NCI-H146 treated with DMSO at 0.1 percent for 48 hours (cell line): ENCODE data around the gene PIGN.

Experiments used
- DNase-seq: peaks from one replicate; lab custom pipeline; 2025; ENCODE audit not compliant: unreplicated experiment; lab: John Stamatoyannopoulos, UW

Gene PIGN, protein sequence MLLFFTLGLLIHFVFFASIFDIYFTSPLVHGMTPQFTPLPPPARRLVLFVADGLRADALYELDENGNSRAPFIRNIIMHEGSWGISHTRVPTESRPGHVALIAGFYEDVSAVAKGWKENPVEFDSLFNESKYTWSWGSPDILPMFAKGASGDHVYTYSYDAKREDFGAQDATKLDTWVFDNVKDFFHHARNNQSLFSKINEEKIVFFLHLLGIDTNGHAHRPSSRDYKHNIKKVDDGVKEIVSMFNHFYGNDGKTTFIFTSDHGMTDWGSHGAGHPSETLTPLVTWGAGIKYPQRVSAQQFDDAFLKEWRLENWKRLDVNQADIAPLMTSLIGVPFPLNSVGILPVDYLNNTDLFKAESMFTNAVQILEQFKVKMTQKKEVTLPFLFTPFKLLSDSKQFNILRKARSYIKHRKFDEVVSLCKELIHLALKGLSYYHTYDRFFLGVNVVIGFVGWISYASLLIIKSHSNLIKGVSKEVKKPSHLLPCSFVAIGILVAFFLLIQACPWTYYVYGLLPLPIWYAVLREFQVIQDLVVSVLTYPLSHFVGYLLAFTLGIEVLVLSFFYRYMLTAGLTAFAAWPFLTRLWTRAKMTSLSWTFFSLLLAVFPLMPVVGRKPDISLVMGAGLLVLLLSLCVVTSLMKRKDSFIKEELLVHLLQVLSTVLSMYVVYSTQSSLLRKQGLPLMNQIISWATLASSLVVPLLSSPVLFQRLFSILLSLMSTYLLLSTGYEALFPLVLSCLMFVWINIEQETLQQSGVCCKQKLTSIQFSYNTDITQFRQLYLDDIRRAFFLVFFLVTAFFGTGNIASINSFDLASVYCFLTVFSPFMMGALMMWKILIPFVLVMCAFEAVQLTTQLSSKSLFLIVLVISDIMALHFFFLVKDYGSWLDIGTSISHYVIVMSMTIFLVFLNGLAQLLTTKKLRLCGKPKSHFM

GRCh38 chr18:62186774-62187542 lies at the start of gene PIGN, which contains the start of gene RELCH:
PIGN (minus strand) TSS chr18:62187056; CDS start chr18:62161353, 25,703 bp downstream.
RELCH (plus strand) TSS chr18:62187255; CDS start chr18:62187506, 251 bp downstream.
- peak; percentile 100 for DNase-seq

- DNase-seq, result no peak
Observed at GRCh38 chr18:62236252-62236651, 49.4 kb upstream of the PIGN start.

- no peak for DNase-seq
Observed at GRCh38 chr18:62226047-62226446, 39.2 kb upstream of the PIGN start.

DNA sequence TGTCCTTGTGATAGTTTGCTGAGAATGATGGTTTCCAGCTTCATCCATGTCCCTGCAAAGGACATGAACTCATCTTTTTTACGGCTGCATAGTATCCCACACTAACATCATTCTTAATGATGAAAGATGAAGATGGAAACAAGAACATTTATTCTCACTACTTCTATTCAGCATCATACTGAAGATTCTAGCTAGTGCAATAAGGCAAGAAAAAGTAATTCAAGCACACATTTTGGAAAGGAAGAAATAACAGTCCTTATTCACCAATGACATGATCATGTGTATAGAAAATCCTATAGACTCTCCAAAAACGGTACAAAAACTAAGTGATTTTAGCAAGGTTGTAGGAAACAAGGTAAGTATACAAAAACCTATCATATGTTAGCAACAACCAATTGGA lies 37.4 kb upstream of the PIGN start:
- DNase-seq, result no peak

GRCh38 chr18:62214790-62215189 lies 27.9 kb upstream of the PIGN start:
- DNase-seq, result no peak

DNA sequence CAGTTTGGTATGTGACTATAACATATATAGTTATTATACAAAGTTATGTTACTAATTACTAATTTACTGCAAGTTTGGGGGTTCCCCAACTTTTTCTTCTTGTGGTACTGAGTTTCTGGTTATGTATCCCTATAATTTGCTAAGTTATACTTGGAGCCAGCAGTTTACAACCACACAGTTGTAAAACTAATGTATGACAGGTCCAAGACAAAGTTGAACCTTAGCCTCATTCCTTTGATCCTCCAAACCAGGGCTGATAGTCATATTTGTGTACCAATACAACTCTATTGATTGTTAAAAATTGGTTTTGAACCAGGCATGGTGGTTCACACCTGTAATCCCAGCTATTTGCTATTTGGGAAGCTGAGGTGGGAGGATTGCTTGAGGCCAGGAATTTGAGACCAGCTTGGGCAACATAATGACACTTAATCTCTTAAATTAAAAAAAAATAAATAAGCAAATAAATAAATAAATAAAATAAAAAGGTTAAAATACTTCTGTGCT lies 24.5 kb upstream of the PIGN start:
- no peak for DNase-seq

DNA sequence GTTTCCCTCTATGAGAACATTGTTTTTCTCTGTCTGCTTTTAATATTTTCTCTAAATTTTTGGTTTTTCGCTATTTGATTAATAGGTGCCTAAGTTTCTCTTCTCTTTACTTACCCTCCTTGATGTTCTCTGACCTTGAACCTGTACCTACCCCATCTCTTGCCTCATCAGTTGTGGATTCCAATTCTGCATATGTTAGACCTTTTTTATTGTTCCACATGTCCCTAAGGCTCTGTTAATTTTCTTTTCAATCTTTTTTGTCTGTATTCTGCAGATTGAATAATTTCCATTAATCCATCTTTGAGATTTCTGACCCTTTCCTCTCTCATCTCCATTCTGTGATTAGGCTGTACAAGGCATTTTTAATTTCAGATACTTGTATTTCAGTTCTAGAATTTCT lies 23.3 kb upstream of the PIGN start:
- no peak for DNase-seq

DNA sequence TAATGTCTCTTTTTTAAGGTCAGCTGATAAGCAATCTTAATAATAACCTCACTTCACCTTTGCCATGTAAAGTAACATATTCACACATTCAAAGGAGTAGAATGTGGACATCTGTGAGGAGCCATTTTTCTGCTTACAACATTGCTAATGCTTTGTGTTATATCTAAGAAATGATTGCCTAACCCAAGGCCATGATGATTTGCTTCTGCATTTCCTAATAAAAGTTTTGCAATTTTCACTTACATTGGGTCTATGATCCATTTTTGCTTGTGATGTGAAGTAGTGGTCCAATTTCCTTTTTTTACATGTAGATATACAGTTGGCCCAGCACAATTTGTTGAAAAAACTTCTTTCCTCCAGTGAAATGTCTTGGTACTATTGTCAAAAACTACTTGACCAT lies 22.2 kb upstream of the PIGN start:
- no peak for DNase-seq

GRCh38 chr18:62206593-62206992 lies 19.7 kb upstream of the PIGN start:
- DNase-seq, result no peak

- DNase-seq, result no peak
Observed at GRCh38 chr18:62205824-62206223, 19.0 kb upstream of the PIGN start.

GRCh38 chr18:62201870-62202269 lies 15.0 kb upstream of the PIGN start:
- no peak for DNase-seq

DNA sequence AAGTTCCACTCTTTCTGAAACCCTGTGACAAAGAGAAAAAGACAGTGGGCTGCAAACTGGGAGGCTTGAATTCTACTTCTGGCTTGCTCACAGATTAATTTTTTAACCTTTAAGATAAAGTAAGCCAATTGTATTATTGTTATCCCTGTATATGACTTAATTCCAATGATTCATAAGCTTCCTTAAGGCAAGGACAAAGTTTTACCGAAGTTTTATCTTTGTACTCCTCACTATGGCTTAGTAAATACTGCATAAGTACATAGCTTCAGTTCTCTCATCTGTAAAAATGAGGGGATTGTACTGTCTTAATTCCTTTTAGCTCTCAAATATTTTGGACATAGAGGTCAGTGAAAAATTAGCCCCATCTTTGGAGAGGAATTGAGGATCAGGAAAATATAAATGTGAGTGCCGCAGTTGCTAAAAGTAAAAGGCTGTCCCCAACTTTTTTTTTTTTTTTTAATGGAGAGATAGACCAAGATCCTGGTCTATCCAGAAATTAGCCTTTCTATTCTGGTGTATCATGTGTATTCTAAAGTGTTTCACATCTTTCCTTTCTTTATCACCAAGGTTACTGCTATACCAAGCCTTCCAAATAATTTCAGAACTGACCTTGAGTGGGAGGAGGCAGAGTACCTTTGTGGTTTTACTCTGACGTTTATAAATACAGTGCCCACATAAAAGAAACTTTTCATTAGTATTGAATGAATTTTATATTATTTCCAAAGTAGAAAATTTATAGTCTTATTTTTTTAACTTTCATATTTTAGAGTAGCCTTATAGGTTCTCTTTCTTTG lies 13.5 kb upstream of the PIGN start:
- DNase-seq, result no peak

DNA sequence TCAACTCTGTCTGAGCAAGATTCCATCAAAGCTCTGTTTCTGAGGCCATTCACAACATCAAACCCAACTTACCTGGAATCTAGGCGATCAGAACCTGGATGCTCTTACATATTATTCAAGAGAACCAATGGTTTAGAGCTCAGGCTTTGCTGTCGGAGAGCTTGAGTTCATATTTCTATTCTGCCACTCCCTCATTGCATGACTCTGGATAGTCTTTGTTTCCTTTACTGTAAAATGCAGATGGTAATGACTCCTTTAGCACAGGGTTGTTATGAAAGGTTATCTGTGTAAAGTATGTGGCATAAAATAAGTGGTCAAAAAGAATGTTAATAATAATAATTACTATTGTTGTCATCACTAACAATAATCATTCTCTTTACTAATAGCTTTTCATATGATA lies 12.8 kb upstream of the PIGN start:
- no peak for DNase-seq

GRCh38 chr18:62198259-62198658 lies 11.4 kb upstream of the PIGN start:
- DNase-seq, result no peak

DNA sequence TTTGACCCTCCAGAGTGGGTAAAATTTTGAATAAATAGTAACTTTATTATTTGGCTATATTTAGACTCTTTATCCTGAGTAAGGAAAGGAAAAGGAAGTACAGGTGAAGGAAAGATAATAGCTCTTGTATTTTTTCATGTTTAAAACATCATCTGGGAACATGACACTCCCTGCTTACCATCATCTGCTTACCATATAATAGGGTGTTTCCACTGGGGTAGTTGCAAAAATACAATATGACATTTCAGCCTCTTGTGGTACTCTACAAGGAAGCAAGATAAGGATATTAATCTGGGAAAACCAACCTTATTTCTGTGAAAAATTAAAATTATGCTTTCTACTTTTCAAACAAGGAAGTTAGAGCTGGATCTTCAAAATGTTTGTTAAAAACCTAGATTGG lies 10.1 kb upstream of the PIGN start:
- no peak for DNase-seq

GRCh38 chr18:62196079-62196478 lies 9.2 kb upstream of the PIGN start:
- no peak for DNase-seq

GRCh38 chr18:62189208-62189607 lies 2.4 kb upstream of the PIGN start:
- DNase-seq, result no peak

DNA sequence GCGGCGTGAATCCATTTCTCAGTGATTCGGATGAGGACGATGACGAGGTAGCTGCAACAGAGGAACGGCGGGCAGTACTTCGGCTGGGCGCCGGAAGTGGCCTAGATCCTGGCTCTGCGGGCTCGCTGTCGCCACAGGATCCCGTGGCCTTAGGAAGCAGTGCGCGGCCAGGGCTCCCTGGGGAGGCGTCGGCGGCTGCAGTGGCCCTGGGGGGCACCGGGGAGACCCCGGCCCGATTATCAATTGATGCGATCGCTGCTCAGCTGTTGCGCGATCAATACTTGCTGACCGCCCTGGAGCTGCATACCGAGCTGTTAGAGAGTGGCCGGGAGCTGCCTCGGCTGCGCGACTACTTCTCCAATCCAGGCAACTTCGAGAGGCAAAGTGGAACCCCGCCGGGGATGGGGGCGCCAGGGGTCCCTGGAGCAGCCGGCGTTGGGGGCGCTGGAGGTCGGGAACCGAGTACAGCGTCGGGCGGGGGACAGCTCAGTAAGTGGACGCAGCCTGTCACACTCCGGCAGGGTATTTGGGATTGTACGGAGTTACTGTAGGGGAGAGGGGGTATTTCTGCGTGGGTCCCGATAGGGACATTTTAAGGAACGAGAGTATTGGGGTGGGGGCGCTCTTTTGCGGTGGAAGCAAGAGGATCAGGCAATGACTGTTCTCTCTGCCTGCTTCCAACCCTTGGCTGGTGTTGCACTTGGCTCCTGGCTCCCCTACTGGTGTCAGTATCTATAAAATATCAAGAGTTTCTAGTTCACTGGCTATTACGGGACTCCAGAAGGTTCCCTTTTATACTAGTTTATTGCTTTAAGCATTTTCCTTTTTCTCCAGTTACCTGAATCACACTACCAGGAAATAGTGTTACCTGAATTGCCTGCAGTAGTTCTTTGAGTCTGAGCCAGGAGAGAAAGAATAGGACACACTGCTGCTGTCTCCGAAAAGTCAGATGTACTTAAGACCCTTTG lies 971 bp upstream of the PIGN start:
- peak; percentile 75 for DNase-seq

GRCh38 chr18:62186499-62186773 lies 420 bp downstream of the PIGN start:
- DNase-seq, result no peak
